HG03354 (cell line): ENCODE measurements around the gene TUT1.
"Not testable (repeated sequence)": the region's sequence is repeated elsewhere in the genome, so short reads cannot be mapped to it uniquely, and the experiment has no call there.

Experiments
- ATAC-seq: cut with Tn5 transposase; IDR thresholded peaks from one replicate; pipeline ENCODE4 v1.9.1; 2021; ENCODE audit warnings: mild to moderate bottlenecking; ENCODE audit not compliant: unreplicated experiment, poor library complexity, severe bottlenecking

The TUT1 gene

GRCh38 chr11:62605467-62605866 is 14.1 kb upstream of the TUT1 start:
- no peak for ATAC-seq

GRCh38 chr11:62604460-62605120 is 13.3 kb upstream of the TUT1 start:
- ATAC-seq, result no peak

GRCh38 chr11:62603776-62604299 is 12.5 kb upstream of the TUT1 start:
- no peak for ATAC-seq

- ATAC-seq, result no peak
These were observed 11.7 kb upstream of the TUT1 start for GRCh38 chr11:62603072-62603408.

- no peak for ATAC-seq
These were observed 11.1 kb upstream of the TUT1 start for GRCh38 chr11:62602141-62603071.

GRCh38 chr11:62601372-62602140 is 10.2 kb upstream of the TUT1 start, which contains the start of gene MTA2:
MTA2 (minus strand) TSS chr11:62601865; CDS start chr11:62601450, 415 bp downstream.
- ATAC-seq, result peak; percentile 79

- no peak for ATAC-seq
These were observed 9.7 kb upstream of the TUT1 start for GRCh38 chr11:62601122-62601371.

- ATAC-seq, result no peak
These were observed 9.2 kb upstream of the TUT1 start for GRCh38 chr11:62600367-62601121.

GRCh38 chr11:62599901-62600300 is 8.6 kb upstream of the TUT1 start:
- ATAC-seq, result no peak

- ATAC-seq, result peak; percentile 49
These were observed 7.9 kb upstream of the TUT1 start for GRCh38 chr11:62599069-62599696.

GRCh38 chr11:62595124-62595523 is 3.8 kb upstream of the TUT1 start:
- no peak for ATAC-seq

- ATAC-seq, result no peak
These were observed 2.2 kb upstream of the TUT1 start for GRCh38 chr11:62593434-62594044.

- no peak for ATAC-seq
These were observed 1.7 kb upstream of the TUT1 start for GRCh38 chr11:62592989-62593421.

GRCh38 chr11:62592146-62592815 is 958 bp upstream of the TUT1 start:
- ATAC-seq, result no peak

- ATAC-seq, result no peak
These were observed 2.2 kb downstream of the TUT1 start for GRCh38 chr11:62588966-62589637.

- not testable (repeated sequence) for ATAC-seq
These were observed 6.0 kb downstream of the TUT1 start for GRCh38 chr11:62585356-62585755.

GRCh38 chr11:62581735-62582134 is 9.6 kb downstream of the TUT1 start:
- not testable (repeated sequence) for ATAC-seq
